KOPT-K1 (cell line): ENCODE results near the gene RGS11.
"Not testable (repeated sequence)": the region's sequence is repeated elsewhere in the genome, so short reads cannot be mapped to it uniquely, and the experiment has no call there.

Experiments used
- H3K27ac ChIP-seq: fragments of 200-600 bp; sonication (generic); 2 replicates; pipeline ENCODE4 v1.5.1; 2016; ENCODE audit warnings: antibody characterized with exemption, mild to moderate bottlenecking, low read depth, low read length; ENCODE audit not compliant: poor library complexity, severe bottlenecking
- H3K36me3 ChIP-seq: fragments of 200-600 bp; sonication (generic); 2 replicates; pipeline ENCODE4 v1.5.1; 2017; ENCODE audit warnings: antibody characterized with exemption, mild to moderate bottlenecking, low read length, moderate library complexity; ENCODE audit not compliant: insufficient read depth
- H3K9me3 ChIP-seq: fragments of 200-600 bp; sonication (generic); 2 replicates; pipeline ENCODE4 v1.5.1; 2017; ENCODE audit warnings: antibody characterized with exemption, low read length, mild to moderate bottlenecking; ENCODE audit not compliant: insufficient read depth, poor library complexity, severe bottlenecking

RGS11 gene

GRCh38 chr16:249431-249830 is 26.3 kb downstream of the RGS11 start:
- Histone ChIP-seq H3K27ac (no peak overlapping the region), H3K36me3 (peaks cover 11% of the 10 kb centered on the region; the same call in 1 of the 2 replicates), H3K9me3 (no peaks in the 10 kb centered on the region)

- H3K9me3 ChIP-seq: no peaks in the 10 kb centered on the region
- no peaks in the 10 kb centered on the region for H3K36me3 ChIP-seq
- no peak overlapping the region for H3K27ac ChIP-seq
Observed at GRCh38 chr16:247027-247426, 28.7 kb downstream of the RGS11 start.

GRCh38 chr16:245105-245504 is 30.6 kb downstream of the RGS11 start:
- Histone ChIP-seq H3K36me3 (no peaks in the 10 kb centered on the region), H3K9me3 (no peaks in the 10 kb centered on the region), H3K27ac (no peak overlapping the region)

- H3K36me3 ChIP-seq: no peaks in the 10 kb centered on the region
- H3K27ac ChIP-seq: no peak overlapping the region
- H3K9me3 ChIP-seq: no peaks in the 10 kb centered on the region
Observed at GRCh38 chr16:243348-243747, 32.4 kb downstream of the RGS11 start.

GRCh38 chr16:242281-242680 is 33.5 kb downstream of the RGS11 start:
- Histone ChIP-seq H3K36me3 (no peaks in the 10 kb centered on the region), H3K27ac (no peak overlapping the region), H3K9me3 (no peaks in the 10 kb centered on the region)

GRCh38 chr16:240559-240958 is 35.2 kb downstream of the RGS11 start:
- H3K36me3 ChIP-seq: no peaks in the 10 kb centered on the region
- H3K27ac ChIP-seq: no peak overlapping the region
- no peaks in the 10 kb centered on the region for H3K9me3 ChIP-seq

GRCh38 chr16:239948-240277 is 35.8 kb downstream of the RGS11 start:
- no peaks in the 10 kb centered on the region for H3K36me3 ChIP-seq
- no peaks in the 10 kb centered on the region for H3K9me3 ChIP-seq
- H3K27ac ChIP-seq: no peak overlapping the region

- H3K9me3 ChIP-seq: no peaks in the 10 kb centered on the region
- peak within 1 kb of the TSS; percentile 73 for H3K27ac ChIP-seq
- no peaks in the 10 kb centered on the region for H3K36me3 ChIP-seq
Observed at GRCh38 chr16:234468-235305, 41.1 kb downstream of the RGS11 start, which contains the start of gene FAM234A. FAM234A (plus strand) TSS chr16:234821; CDS start chr16:254414, 19,593 bp downstream.

GRCh38 chr16:230949-231348 is 44.8 kb downstream of the RGS11 start:
- H3K36me3 ChIP-seq: peaks cover 22% of the 10 kb centered on the region
- H3K9me3 ChIP-seq: no peaks in the 10 kb centered on the region
- no peak overlapping the region for H3K27ac ChIP-seq

- H3K27ac ChIP-seq: not testable (repeated sequence)
Observed at GRCh38 chr16:230351-230750, 45.4 kb downstream of the RGS11 start.

GRCh38 chr16:229731-230281 is 45.9 kb downstream of the RGS11 start:
- Histone ChIP-seq H3K9me3 (no peaks in the 10 kb centered on the region), H3K27ac (peak overlapping the region; percentile 89), H3K36me3 (peaks cover 34% of the 10 kb centered on the region)

More at GRCh38 chr16:230351-230750, 45.4 kb downstream of the RGS11 start:
- peaks cover 28% of the 10 kb centered on the region for H3K36me3 ChIP-seq
- H3K9me3 ChIP-seq: not testable (repeated sequence)

- Histone ChIP-seq H3K9me3 (no peaks in the 10 kb centered on the region), H3K36me3 (peaks cover 41% of the 10 kb centered on the region), H3K27ac (peak within 1 kb of the TSS; percentile 89)
Observed at GRCh38 chr16:228852-229730, 46.7 kb downstream of the RGS11 start, which contains the start of gene LUC7L. LUC7L (minus strand) TSS chr16:229449; CDS start chr16:229339, 110 bp downstream.

- H3K36me3 ChIP-seq: peaks cover 49% of the 10 kb centered on the region
- H3K27ac ChIP-seq: peak overlapping the region; percentile 89
- H3K9me3 ChIP-seq: no peaks in the 10 kb centered on the region
Observed at GRCh38 chr16:228151-228851, 47.4 kb downstream of the RGS11 start.

- H3K27ac ChIP-seq: no peak overlapping the region
- peaks cover 97% of the 10 kb centered on the region for H3K36me3 ChIP-seq
- no peaks in the 10 kb centered on the region for H3K9me3 ChIP-seq
Observed at GRCh38 chr16:220021-220420, 55.7 kb downstream of the RGS11 start.
